ENCODE measurements around the gene ITGB6.

DNA sequence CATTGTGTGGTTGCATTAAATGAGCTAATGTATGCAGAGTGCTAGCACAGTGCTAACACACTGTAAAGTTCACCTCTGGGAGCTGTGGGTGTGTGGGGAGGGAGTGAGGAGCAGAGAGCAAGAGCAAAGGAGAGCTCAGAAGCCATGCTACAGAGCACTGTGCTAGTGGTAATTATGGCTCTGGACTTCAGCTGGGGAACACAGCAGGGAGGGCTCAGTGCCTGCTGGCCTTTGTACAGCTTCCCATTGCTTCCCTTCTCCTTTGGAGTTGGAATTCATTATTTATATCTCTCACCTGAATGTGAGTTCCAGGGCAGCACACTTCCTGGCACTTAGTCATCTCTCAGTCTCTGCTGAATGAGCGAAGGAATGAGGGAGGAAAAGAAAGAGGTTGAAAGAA, 135.2 kb downstream of the ITGB6 start:
- TF ChIP-seq, protein P1, sequence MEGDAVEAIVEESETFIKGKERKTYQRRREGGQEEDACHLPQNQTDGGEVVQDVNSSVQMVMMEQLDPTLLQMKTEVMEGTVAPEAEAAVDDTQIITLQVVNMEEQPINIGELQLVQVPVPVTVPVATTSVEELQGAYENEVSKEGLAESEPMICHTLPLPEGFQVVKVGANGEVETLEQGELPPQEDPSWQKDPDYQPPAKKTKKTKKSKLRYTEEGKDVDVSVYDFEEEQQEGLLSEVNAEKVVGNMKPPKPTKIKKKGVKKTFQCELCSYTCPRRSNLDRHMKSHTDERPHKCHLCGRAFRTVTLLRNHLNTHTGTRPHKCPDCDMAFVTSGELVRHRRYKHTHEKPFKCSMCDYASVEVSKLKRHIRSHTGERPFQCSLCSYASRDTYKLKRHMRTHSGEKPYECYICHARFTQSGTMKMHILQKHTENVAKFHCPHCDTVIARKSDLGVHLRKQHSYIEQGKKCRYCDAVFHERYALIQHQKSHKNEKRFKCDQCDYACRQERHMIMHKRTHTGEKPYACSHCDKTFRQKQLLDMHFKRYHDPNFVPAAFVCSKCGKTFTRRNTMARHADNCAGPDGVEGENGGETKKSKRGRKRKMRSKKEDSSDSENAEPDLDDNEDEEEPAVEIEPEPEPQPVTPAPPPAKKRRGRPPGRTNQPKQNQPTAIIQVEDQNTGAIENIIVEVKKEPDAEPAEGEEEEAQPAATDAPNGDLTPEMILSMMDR (IDR thresholded peaks at IDR 0.05; ENCODE audit: borderline replicate concordance, extremely low read depth, low read length, poor library complexity, severe bottlenecking), result no peak
- no peak for TF ChIP-seq EZH2 (IDR thresholded peaks at IDR 0.05; ENCODE audit: borderline replicate concordance, low read depth, low read length, severe bottlenecking)
